GM18511 (cell line): ENCODE results near the gene LCA5.
A peak's percentile ranks its signal among the peaks of the same experiment; 100 is the strongest.
"Not testable (repeated sequence)": the region's sequence is repeated elsewhere in the genome, so short reads cannot be mapped to it uniquely, and the experiment has no call there.

Source experiments
- ATAC-seq: cut with Tn5 transposase; IDR thresholded peaks from one replicate; pipeline ENCODE4 v1.9.1; 2021; ENCODE audit warnings: mild to moderate bottlenecking, moderate library complexity; ENCODE audit not compliant: unreplicated experiment

Gene LCA5

GRCh38 chr6:79468116-79468515 is 69.1 kb downstream of the LCA5 start:
- no peak for ATAC-seq

GRCh38 chr6:79467716-79468115 is 69.5 kb downstream of the LCA5 start:
- ATAC-seq: no peak

GRCh38 chr6:79466207-79466834 is 70.9 kb downstream of the LCA5 start:
- no peak for ATAC-seq

GRCh38 chr6:79465381-79465780 is 71.8 kb downstream of the LCA5 start:
- ATAC-seq: no peak

- ATAC-seq: no peak
These were observed 73.6 kb downstream of the LCA5 start for GRCh38 chr6:79463621-79464050.

GRCh38 chr6:79461205-79461604 is 76.0 kb downstream of the LCA5 start:
- ATAC-seq: peak; percentile 83

- ATAC-seq: no peak
These were observed 81.8 kb downstream of the LCA5 start for GRCh38 chr6:79455446-79455845.

GRCh38 chr6:79453558-79454042 is 83.6 kb downstream of the LCA5 start:
- peak; percentile 75 for ATAC-seq

GRCh38 chr6:79450984-79451383 is 86.2 kb downstream of the LCA5 start:
- no peak for ATAC-seq

GRCh38 chr6:79446006-79446405 is 91.2 kb downstream of the LCA5 start:
- ATAC-seq: no peak

GRCh38 chr6:79443876-79444275 is 93.4 kb downstream of the LCA5 start:
- ATAC-seq: not testable (repeated sequence)

- ATAC-seq: no peak
These were observed 96.0 kb downstream of the LCA5 start for GRCh38 chr6:79441192-79441591.

- ATAC-seq: peak; percentile 70
These were observed 96.6 kb downstream of the LCA5 start for GRCh38 chr6:79440598-79440997.

- no peak for ATAC-seq
These were observed 99.2 kb downstream of the LCA5 start for GRCh38 chr6:79438030-79438429.

GRCh38 chr6:79436241-79436640 is 101.0 kb downstream of the LCA5 start:
- no peak for ATAC-seq

- ATAC-seq: no peak
These were observed 101.5 kb downstream of the LCA5 start for GRCh38 chr6:79435746-79436145.
